Nephron (organoid): ENCODE measurements around the gene SH3TC2.

ENCODE experiments used
- H3K27ac Mint-ChIP-seq, 3 experiments: 2 replicates each; pipeline ENCODE4 v1.8.0; 2020; ENCODE audit warnings: mixed read lengths in 3 of 3, mild to moderate bottlenecking in 2 of 3, moderate library complexity in 1 of 3
- H3K27me3 Mint-ChIP-seq: 2 replicates; pipeline ENCODE4 v1.8.0; 2021; ENCODE audit warnings: low read depth, mild to moderate bottlenecking, moderate library complexity, mixed read lengths
- H3K36me3 Mint-ChIP-seq: 2 replicates; pipeline ENCODE4 v1.8.0; 2020; ENCODE audit warnings: low read depth, mixed read lengths
- H3K4me1 Mint-ChIP-seq: 2 replicates; pipeline ENCODE4 v1.8.0; 2020; ENCODE audit warnings: mixed read lengths
- H3K4me3 Mint-ChIP-seq, 3 experiments: 2 replicates each; pipeline ENCODE4 v1.8.0; 2020; ENCODE audit warnings: mild to moderate bottlenecking in 3 of 3, mixed read lengths in 3 of 3, moderate library complexity in 2 of 3
- H3K9me3 Mint-ChIP-seq: 2 replicates; pipeline ENCODE4 v1.8.0; 2020; ENCODE audit warnings: mixed read lengths
- TF ChIP-seq, protein P1 (sequence below), 3 experiments: fragments of 200-600 bp; sonication (generic); IDR thresholded peaks; one replicate each; pipeline ENCODE4 v1.5.0; 2021; ENCODE audit warnings: antibody characterized with exemption in 3 of 3; ENCODE audit not compliant: unreplicated experiment in 3 of 3

SH3TC2 gene

DNA sequence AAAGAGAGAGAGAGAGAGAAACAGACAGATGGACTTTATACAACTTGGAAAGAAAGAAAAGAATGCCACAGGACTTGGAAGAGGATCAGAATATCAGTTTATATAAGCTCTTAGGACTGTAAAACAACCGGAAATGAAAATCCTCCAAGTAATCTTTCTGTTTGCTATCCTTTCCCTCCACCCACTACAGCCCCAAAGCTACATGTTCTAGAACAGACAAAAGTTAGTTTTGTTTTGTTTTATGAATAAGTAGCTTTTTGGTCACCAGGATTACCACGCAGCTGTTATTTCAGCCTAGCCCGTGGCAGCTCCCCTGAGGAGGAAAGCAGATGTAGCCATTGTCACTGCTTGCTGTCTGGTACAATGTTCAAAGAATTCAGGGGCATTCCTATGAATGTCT, 66.6 kb downstream of the SH3TC2 start:
- Mint-ChIP-seq H3K36me3 (no peaks in the 10 kb centered on the region), H3K27me3 (peaks cover 19% of the 10 kb centered on the region), H3K4me1 (peaks cover 13% of the 10 kb centered on the region), H3K27ac (peak overlapping the region in 1 of 3 experiments; percentile 6), H3K4me3 (no peak overlapping the region), H3K9me3 (no peaks in the 10 kb centered on the region)
- TF ChIP-seq, protein P1, sequence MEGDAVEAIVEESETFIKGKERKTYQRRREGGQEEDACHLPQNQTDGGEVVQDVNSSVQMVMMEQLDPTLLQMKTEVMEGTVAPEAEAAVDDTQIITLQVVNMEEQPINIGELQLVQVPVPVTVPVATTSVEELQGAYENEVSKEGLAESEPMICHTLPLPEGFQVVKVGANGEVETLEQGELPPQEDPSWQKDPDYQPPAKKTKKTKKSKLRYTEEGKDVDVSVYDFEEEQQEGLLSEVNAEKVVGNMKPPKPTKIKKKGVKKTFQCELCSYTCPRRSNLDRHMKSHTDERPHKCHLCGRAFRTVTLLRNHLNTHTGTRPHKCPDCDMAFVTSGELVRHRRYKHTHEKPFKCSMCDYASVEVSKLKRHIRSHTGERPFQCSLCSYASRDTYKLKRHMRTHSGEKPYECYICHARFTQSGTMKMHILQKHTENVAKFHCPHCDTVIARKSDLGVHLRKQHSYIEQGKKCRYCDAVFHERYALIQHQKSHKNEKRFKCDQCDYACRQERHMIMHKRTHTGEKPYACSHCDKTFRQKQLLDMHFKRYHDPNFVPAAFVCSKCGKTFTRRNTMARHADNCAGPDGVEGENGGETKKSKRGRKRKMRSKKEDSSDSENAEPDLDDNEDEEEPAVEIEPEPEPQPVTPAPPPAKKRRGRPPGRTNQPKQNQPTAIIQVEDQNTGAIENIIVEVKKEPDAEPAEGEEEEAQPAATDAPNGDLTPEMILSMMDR (IDR thresholded peaks at IDR 0.05; ENCODE audit: unreplicated experiment in 3 of 3) = no peak

DNA sequence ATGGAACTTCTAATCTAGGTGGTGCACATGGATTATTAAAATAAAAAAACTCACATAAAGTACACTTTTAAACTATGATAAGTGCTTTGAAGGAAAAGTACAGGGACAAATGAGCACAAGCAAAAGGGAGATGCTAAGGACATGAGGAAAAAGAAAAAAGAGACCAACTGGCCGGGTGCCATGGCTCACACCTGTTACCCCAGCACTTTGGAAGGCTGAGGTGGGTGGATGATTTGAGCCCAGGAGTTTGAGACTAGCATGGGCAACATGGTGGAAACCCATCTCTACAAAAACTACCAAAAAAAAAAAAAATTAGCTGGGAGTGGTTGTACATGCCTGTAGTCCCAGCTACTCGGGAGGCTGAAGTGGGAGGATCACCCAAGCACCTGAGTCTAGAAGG, 67.1 kb downstream of the SH3TC2 start:
- TF ChIP-seq, protein P1 (IDR thresholded peaks at IDR 0.05; ENCODE audit: unreplicated experiment in 3 of 3) = no peak
- H3K9me3 Mint-ChIP-seq = no peaks in the 10 kb centered on the region
- H3K27ac Mint-ChIP-seq = no peak overlapping the region
- H3K4me3 Mint-ChIP-seq = no peak overlapping the region
- peaks cover 13% of the 10 kb centered on the region for H3K4me1 Mint-ChIP-seq
- peaks cover 19% of the 10 kb centered on the region for H3K27me3 Mint-ChIP-seq
- no peaks in the 10 kb centered on the region for H3K36me3 Mint-ChIP-seq

DNA sequence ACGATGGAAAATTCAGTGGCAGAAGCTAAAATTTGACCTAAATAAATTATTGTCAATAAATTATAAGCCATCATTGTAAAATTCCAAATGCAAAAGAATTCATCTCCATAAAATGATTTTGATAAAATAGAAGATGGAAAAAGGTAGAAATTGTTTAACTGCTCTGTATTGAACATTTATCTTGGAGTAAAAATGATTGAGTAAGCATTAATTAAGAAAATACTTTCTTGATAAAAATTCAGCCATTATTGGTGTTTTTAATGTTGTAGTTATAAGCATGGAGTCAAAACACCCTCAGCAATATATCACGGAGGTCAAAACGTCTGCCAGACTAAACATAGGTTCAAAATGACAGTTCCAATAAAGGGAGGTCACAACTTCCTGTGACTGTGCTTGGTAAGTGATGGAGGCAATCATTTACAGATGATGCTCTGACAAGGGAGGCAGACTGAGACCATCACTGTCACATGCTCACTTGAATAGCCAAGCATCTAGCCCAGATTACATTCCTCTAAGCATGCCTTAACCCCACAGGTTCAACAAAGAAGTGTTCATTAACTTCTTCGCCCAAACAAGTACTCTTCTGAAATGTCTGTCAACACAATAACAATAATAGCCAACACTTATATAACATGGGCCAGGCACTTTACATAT, 69.5 kb downstream of the SH3TC2 start:
- TF ChIP-seq, protein P1 (IDR thresholded peaks at IDR 0.05; ENCODE audit: unreplicated experiment in 3 of 3) = no peak
- Mint-ChIP-seq H3K4me3 (no peak overlapping the region), H3K9me3 (no peaks in the 10 kb centered on the region), H3K27ac (no peak overlapping the region), H3K4me1 (peaks cover 13% of the 10 kb centered on the region), H3K36me3 (no peaks in the 10 kb centered on the region), H3K27me3 (peaks cover 9% of the 10 kb centered on the region)

DNA sequence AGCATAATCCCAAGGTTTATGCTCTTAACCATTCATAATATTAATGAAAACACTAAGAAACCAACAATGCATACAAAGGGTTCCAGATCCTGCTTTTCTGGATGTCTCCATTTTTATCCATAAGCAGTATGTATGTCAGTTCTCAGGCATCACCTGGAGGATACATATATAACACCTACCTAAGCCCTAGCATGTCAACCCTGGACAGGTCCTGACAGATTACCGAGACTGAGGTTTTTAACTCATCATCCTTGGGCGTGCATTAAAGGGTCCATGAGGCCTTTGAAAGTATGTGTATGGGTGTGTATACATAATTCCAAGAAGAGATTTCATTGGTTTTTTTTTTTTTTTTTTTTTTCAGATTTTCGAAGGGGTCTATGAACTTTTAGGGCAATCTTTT, 70.6 kb downstream of the SH3TC2 start:
- Mint-ChIP-seq H3K4me3 (no peak overlapping the region), H3K4me1 (peaks cover 13% of the 10 kb centered on the region), H3K9me3 (no peaks in the 10 kb centered on the region), H3K27me3 (peaks cover 4% of the 10 kb centered on the region), H3K36me3 (no peaks in the 10 kb centered on the region), H3K27ac (no peak overlapping the region)
- TF ChIP-seq, protein P1 (IDR thresholded peaks at IDR 0.05; ENCODE audit: unreplicated experiment in 3 of 3) = no peak

DNA sequence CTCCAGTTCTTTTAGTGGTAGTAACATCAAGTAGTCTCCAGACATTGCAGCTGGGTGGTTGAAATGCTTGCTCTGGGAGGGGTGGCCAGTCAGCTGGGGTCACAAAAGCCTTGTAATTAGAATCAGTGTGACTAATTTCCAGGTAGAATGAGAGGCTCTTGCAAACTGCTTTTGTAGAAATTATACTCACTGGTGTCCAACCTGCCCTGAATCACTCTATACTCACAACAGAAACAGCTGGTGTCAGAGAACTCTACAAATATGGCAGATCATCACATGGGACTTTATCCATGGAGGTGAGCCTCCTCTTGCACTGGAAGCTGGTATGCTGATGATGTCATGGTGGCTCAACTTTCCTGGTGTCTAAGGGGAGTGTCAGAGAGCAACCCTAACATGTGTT, 71.3 kb downstream of the SH3TC2 start:
- Mint-ChIP-seq H3K27ac (no peak overlapping the region), H3K9me3 (no peaks in the 10 kb centered on the region), H3K4me1 (peaks cover 11% of the 10 kb centered on the region), H3K36me3 (no peaks in the 10 kb centered on the region), H3K27me3 (no peaks in the 10 kb centered on the region), H3K4me3 (no peak overlapping the region)
- TF ChIP-seq, protein P1 (IDR thresholded peaks at IDR 0.05; ENCODE audit: unreplicated experiment in 3 of 3) = no peak

DNA sequence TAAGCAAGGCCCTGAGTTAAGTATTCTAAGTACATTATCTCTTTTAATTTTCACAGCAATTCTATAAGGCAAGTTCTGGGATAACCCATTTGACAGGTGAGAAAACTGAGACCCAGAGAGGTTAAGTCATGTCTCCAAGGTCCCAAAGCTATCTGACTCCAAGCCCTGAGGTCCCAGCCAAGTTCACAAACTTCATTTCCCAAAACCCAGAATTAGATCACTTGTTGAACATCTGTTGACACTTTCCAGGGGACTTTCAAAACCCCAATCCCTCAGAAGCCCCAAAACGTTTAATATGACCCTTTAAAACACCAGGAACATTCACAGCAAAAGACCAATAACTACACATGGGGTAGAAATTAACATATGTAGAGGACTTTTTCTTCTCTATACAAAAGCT, 72.0 kb downstream of the SH3TC2 start:
- Mint-ChIP-seq H3K9me3 (no peaks in the 10 kb centered on the region), H3K36me3 (no peaks in the 10 kb centered on the region), H3K4me3 (no peak overlapping the region), H3K27me3 (no peaks in the 10 kb centered on the region), H3K4me1 (peaks cover 4% of the 10 kb centered on the region), H3K27ac (no peak overlapping the region)
- TF ChIP-seq, protein P1 (IDR thresholded peaks at IDR 0.05; ENCODE audit: unreplicated experiment in 3 of 3) = no peak
